Kidney epithelial cell (primary cell): ENCODE results near the gene LRP5. TPM values are rescaled to one million over a fixed set of nuclear protein-coding genes. Genes with fewer than 3 reads are reported as not detected.

Experiments used
- DNase-seq: peaks from one replicate; pipeline ENCODE4 v3.0.0-alpha.2; 2010; ENCODE audit warnings: low read depth
- H3K27me3 ChIP-seq: 2 replicates; pipeline ENCODE4 v1.6.0; 2011; ENCODE audit warnings: low read length; ENCODE audit not compliant: control insufficient read depth, insufficient read depth
- H3K36me3 ChIP-seq: 2 replicates; pipeline ENCODE4 v1.5.1; 2011; ENCODE audit warnings: low read length; ENCODE audit not compliant: control insufficient read depth, insufficient read depth
- H3K4me3 ChIP-seq: 2 replicates; pipeline ENCODE4 v1.5.1; 2011; ENCODE audit warnings: low read depth, mild to moderate bottlenecking, control low read depth, low read length
- CTCF ChIP-seq: IDR thresholded peaks from 2 replicates; pipeline ENCODE4 v1.5.1; 2011; ENCODE audit warnings: mild to moderate bottlenecking, moderate library complexity, low read length, control low read depth, inconsistent platforms; ENCODE audit not compliant: insufficient read depth, poor library complexity, severe bottlenecking
- total RNA-seq: library from RNA; depleted of rRNA; stranded (reverse); fragments of >200 nt; gene quantifications from 2 replicates; pipeline ENCODE4 v1.2.3, GENCODE V29; 2015

Gene LRP5
- total RNA-seq, 1 donor from 2014 or later: 31.6 TPM

GRCh38 chr11:68338051-68338780 lies 25.8 kb downstream of the LRP5 start:
- Histone ChIP-seq H3K27me3 (no peaks in the 10 kb centered on the region), H3K4me3 (no peak overlapping the region), H3K36me3 (no peaks in the 10 kb centered on the region)
- no peak for TF ChIP-seq CTCF
- no peak for DNase-seq

- H3K27me3 ChIP-seq: no peaks in the 10 kb centered on the region
- H3K4me3 ChIP-seq: no peak overlapping the region
- no peak for DNase-seq
- no peaks in the 10 kb centered on the region for H3K36me3 ChIP-seq
- TF ChIP-seq CTCF: no peak
Observed at GRCh38 chr11:68340003-68340767, 27.8 kb downstream of the LRP5 start.

- Histone ChIP-seq H3K36me3 (no peaks in the 10 kb centered on the region), H3K27me3 (no peaks in the 10 kb centered on the region), H3K4me3 (no peak overlapping the region)
- DNase-seq: no peak
- no peak for TF ChIP-seq CTCF
Observed at GRCh38 chr11:68340784-68341556, 28.6 kb downstream of the LRP5 start.

- no peak overlapping the region for H3K4me3 ChIP-seq
- no peak for DNase-seq
- no peaks in the 10 kb centered on the region for H3K36me3 ChIP-seq
- TF ChIP-seq CTCF: no peak
- H3K27me3 ChIP-seq: no peaks in the 10 kb centered on the region
Observed at GRCh38 chr11:68341557-68342458, 29.4 kb downstream of the LRP5 start.

- no peak overlapping the region for H3K4me3 ChIP-seq
- no peaks in the 10 kb centered on the region for H3K27me3 ChIP-seq
- DNase-seq: no peak
- H3K36me3 ChIP-seq: no peaks in the 10 kb centered on the region
- no peak for TF ChIP-seq CTCF
Observed at GRCh38 chr11:68342459-68343158, 30.2 kb downstream of the LRP5 start.
